ENCODE results near the gene DNAJB4. TPM values are rescaled to one million over a fixed set of nuclear protein-coding genes. Genes with fewer than 3 reads are reported as not detected.
"Not testable (repeated sequence)": the region's sequence is repeated elsewhere in the genome, so short reads cannot be mapped to it uniquely, and the experiment has no call there.

The DNAJB4 gene
- total and polyA plus RNA-seq, 2 donors (not counting 1 experiment from before 2014, with no cell fraction given) = 3.6 to 17.0 TPM

GRCh38 chr1:77978969-77979876 lies 25.5 kb upstream of the DNAJB4 start, which contains the start of gene FUBP1:
FUBP1 (minus strand) TSS chr1:77979072; CDS start chr1:77979004, 68 bp downstream.
- intact Hi-C loops (cut with micrococcal nuclease) = loop anchor here (1.0 to 2.0 kb wide), 6 partner anchors 25 to 760 kb away; partner anchors contain the start of genes DNAJB4, MIGA1, PIGK and USP33

GRCh38 chr1:77983352-77983996 lies 21.3 kb upstream of the DNAJB4 start:
- H3K9me3 ChIP-seq (ENCODE audit: control extremely low read depth in 1 of 3, control insufficient read depth in 2 of 3, insufficient read depth in 1 of 3, low read length in 2 of 3); H3K27ac Mint-ChIP-seq; DNase-seq; H3K36me3 ChIP-seq (replicated peaks in 1 of 2; ENCODE audit: control extremely low read depth in 1 of 2, control insufficient read depth in 1 of 2, extremely low read depth in 1 of 2, insufficient read depth in 2 of 2, low read length in 1 of 2); H3K27ac ChIP-seq (ENCODE audit: low read length in 2 of 2); ATAC-seq (ENCODE audit: low read depth); H3K9ac ChIP-seq (ENCODE audit: low read length); H3K27me3 ChIP-seq (replicated peaks in 1 of 4; ENCODE audit: control extremely low read depth in 1 of 4, control insufficient read depth in 3 of 4, insufficient read depth in 4 of 4, low read length in 3 of 4); H2AFZ ChIP-seq (ENCODE audit: insufficient read depth, low read depth, low read length, poor library complexity, severe bottlenecking); POLR2A ChIA-PET; H3K27me3 Mint-ChIP-seq; intact Hi-C loops (cut with micrococcal nuclease); H3K4me3 Mint-ChIP-seq; H3K4me3 ChIP-seq (ENCODE audit: control extremely low read depth in 1 of 5, extremely low read depth in 1 of 5, insufficient read depth in 1 of 5, low read depth in 2 of 5, low read length in 4 of 5); H3K4me2 ChIP-seq (replicated peaks; ENCODE audit: low read depth, low read length, poor library complexity, severe bottlenecking); H3K9me3 Mint-ChIP-seq (ENCODE audit: insufficient read depth); H4K20me1 ChIP-seq (ENCODE audit: control insufficient read depth, insufficient read depth, low read length, poor library complexity, severe bottlenecking): not testable (repeated sequence)
- WGBS (ENCODE audit: insufficient coverage) = 97% methylated on average over 5 of the region's 8 CpGs
- peaks cover 9 to 11% of the 10 kb centered on the region in 2 donors for H3K4me1 ChIP-seq (ENCODE audit: control insufficient read depth in 2 of 2, insufficient read depth in 2 of 2, low read length in 2 of 2)
- H3K4me1 Mint-ChIP-seq = peaks cover 18% of the 10 kb centered on the region
- CTCF ChIA-PET = interaction anchor here (2.3 kb wide), 1 partner anchor 12 kb away, joined by 6 read pairs; no protein-coding TSS in a partner anchor
- peaks cover 45% of the 10 kb centered on the region for H3K79me2 ChIP-seq (ENCODE audit: control insufficient read depth, insufficient read depth, low read length)

More at GRCh38 chr1:77978969-77979876, 25.5 kb upstream of the DNAJB4 start, which contains the start of gene FUBP1:
- ATAC-seq (ENCODE audit: low read depth) (peak; percentile 77), DNase-seq (peak; percentile 99)
- H4K20me1 ChIP-seq (ENCODE audit: control insufficient read depth, insufficient read depth, low read length, poor library complexity, severe bottlenecking) = peaks cover 38% of the 10 kb centered on the region
- ChIA-PET POLR2A (interaction anchor here (0.5 to 1.9 kb wide), 6 partner anchors 15 to 296 kb away, joined by 3 to 19 read pairs (median 4); partner anchors contain the start of genes DNAJB4, MIGA1 and ZZZ3), CTCF (interaction anchor here (1.0 to 1.6 kb wide), 4 partner anchors 10 to 31 kb away, joined by 3 to 18 read pairs (median 4); partner anchors contain the start of gene DNAJB4)
- WGBS (ENCODE audit: insufficient coverage) = under 1% methylated on average over 55 of the region's 57 CpGs
- no peaks in the 10 kb centered on the region for H3K9me3 ChIP-seq (ENCODE audit: control extremely low read depth in 1 of 3, control insufficient read depth in 2 of 3, insufficient read depth in 1 of 3, low read length in 2 of 3)
- Mint-ChIP-seq H3K27ac (no peak within 1 kb of the TSS), H3K27me3 (no peaks in the 10 kb centered on the region), H3K4me3 (no peak within 1 kb of the TSS), H3K4me1 (peaks cover 38% of the 10 kb centered on the region), H3K9me3 (ENCODE audit: insufficient read depth) (no peaks in the 10 kb centered on the region)
- H2AFZ ChIP-seq (ENCODE audit: insufficient read depth, low read depth, low read length, poor library complexity, severe bottlenecking) = peak within 1 kb of the TSS; percentile 89
- peaks cover 72% of the 10 kb centered on the region for H3K79me2 ChIP-seq (ENCODE audit: control insufficient read depth, insufficient read depth, low read length)
- no peaks in the 10 kb centered on the region for H3K27me3 ChIP-seq (replicated peaks in 1 of 4; ENCODE audit: control extremely low read depth in 1 of 4, control insufficient read depth in 3 of 4, insufficient read depth in 4 of 4, low read length in 3 of 4)
- peaks cover 40 to 47% of the 10 kb centered on the region in 2 donors for H3K4me1 ChIP-seq (ENCODE audit: control insufficient read depth in 2 of 2, insufficient read depth in 2 of 2, low read length in 2 of 2)
- TF ChIP-seq CTCF (IDR thresholded peaks at IDR 0.05) = peak; percentile 77
- TF ChIP-seq EZH2 (IDR thresholded peaks at IDR 0.05; ENCODE audit: borderline replicate concordance, insufficient read depth, low read depth, low read length, poor library complexity, severe bottlenecking) = no peak
- H3K27ac ChIP-seq (ENCODE audit: low read length in 2 of 2) = peak within 1 kb of the TSS; percentile 94 to 99
- peaks cover 0 to 28% of the 10 kb centered on the region in 2 experiments for H3K36me3 ChIP-seq (replicated peaks in 1 of 2; ENCODE audit: control extremely low read depth in 1 of 2, control insufficient read depth in 1 of 2, extremely low read depth in 1 of 2, insufficient read depth in 2 of 2, low read length in 1 of 2)
- H3K9ac ChIP-seq (ENCODE audit: low read length) = peak within 1 kb of the TSS; percentile 99
- H3K4me3 ChIP-seq (ENCODE audit: control extremely low read depth in 1 of 5, extremely low read depth in 1 of 5, insufficient read depth in 1 of 5, low read depth in 2 of 5, low read length in 4 of 5) = peak within 1 kb of the TSS; percentile 77 to 100 (median 96)
- H3K4me2 ChIP-seq (replicated peaks; ENCODE audit: low read depth, low read length, poor library complexity, severe bottlenecking) = peak within 1 kb of the TSS; percentile 77

Data from B cell (primary cell).